MM.1S (cell line): ENCODE measurements around the gene SRM.
A peak's percentile ranks its signal among the peaks of the same experiment; 100 is the strongest.
"Not testable (repeated sequence)": the region's sequence is repeated elsewhere in the genome, so short reads cannot be mapped to it uniquely, and the experiment has no call there.

ENCODE experiments used
- DNase-seq: peaks from one replicate; pipeline ENCODE4 v3.0.0-alpha.2; 2015
- H2AFZ ChIP-seq: fragments of 300-600 bp; sonication (generic); 2 replicates; pipeline ENCODE4 v1.6.0; 2016; ENCODE audit warnings: antibody characterized with exemption, low read length
- H3F3A ChIP-seq: fragments of 300-600 bp; sonication (generic); 2 replicates; pipeline ENCODE4 v1.6.1; 2016; ENCODE audit warnings: mild to moderate bottlenecking, antibody characterized with exemption, low read length, moderate library complexity, mixed read lengths; ENCODE audit not compliant: insufficient read depth
- H3K27ac ChIP-seq: fragments of 300-600 bp; sonication (generic); 2 replicates; pipeline ENCODE4 v1.5.1; 2016; ENCODE audit warnings: mild to moderate bottlenecking, low read length
- H3K27me3 ChIP-seq: fragments of 300-600 bp; sonication (generic); replicated peaks from 2 replicates; pipeline ENCODE4 v1.6.0; 2016; ENCODE audit warnings: low read length; ENCODE audit not compliant: insufficient read depth
- H3K36me3 ChIP-seq: fragments of 300-600 bp; sonication (generic); replicated peaks from 2 replicates; pipeline ENCODE4 v1.6.1; 2016; ENCODE audit warnings: mild to moderate bottlenecking, low read length, mixed read lengths; ENCODE audit not compliant: insufficient read depth
- H3K4me1 ChIP-seq: fragments of 300-600 bp; sonication (generic); 2 replicates; pipeline ENCODE4 v1.6.1; 2016; ENCODE audit warnings: low read length, mixed read lengths
- H3K4me2 ChIP-seq: fragments of 300-600 bp; sonication (generic); 2 replicates; pipeline ENCODE4 v1.6.0; 2016; ENCODE audit warnings: low read depth, low read length
- H3K4me3 ChIP-seq: fragments of 300-600 bp; sonication (generic); 2 replicates; pipeline ENCODE4 v1.5.1; 2016; ENCODE audit warnings: low read length, mixed read lengths
- H3K79me2 ChIP-seq: fragments of 300-600 bp; sonication (generic); 2 replicates; pipeline ENCODE4 v1.6.1; 2016; ENCODE audit warnings: mixed run types, low read length, mixed read lengths
- H3K9ac ChIP-seq: fragments of 300-600 bp; sonication (generic); 2 replicates; pipeline ENCODE4 v1.6.1; 2016; ENCODE audit warnings: low read length, mixed read lengths
- H3K9me2 ChIP-seq: fragments of 300-600 bp; sonication (generic); replicated peaks from 2 replicates; pipeline ENCODE4 v1.6.1; 2016; ENCODE audit warnings: mild to moderate bottlenecking, low read length, mixed read lengths; ENCODE audit not compliant: insufficient read depth
- H3K9me3 ChIP-seq: fragments of 300-600 bp; sonication (generic); replicated peaks from 2 replicates; pipeline ENCODE4 v1.6.1; 2016; ENCODE audit warnings: mild to moderate bottlenecking, low read length, mixed read lengths; ENCODE audit not compliant: insufficient read depth
- H4K20me1 ChIP-seq: fragments of 300-600 bp; sonication (generic); 2 replicates; pipeline ENCODE4 v1.6.1; 2016; ENCODE audit warnings: mild to moderate bottlenecking, low read length, moderate library complexity, mixed read lengths; ENCODE audit not compliant: insufficient read depth
- EZH2 ChIP-seq: fragments of 300-600 bp; sonication (generic); optimal IDR thresholded peaks from 2 replicates; pipeline ENCODE3; 2017; ENCODE audit warnings: low read depth, mild to moderate bottlenecking, antibody characterized with exemption, low read length, mixed read lengths
- EZH2phosphoT487 ChIP-seq: fragments of 300-600 bp; sonication (generic); IDR thresholded peaks from 2 replicates; pipeline ENCODE4 v1.6.1; 2018; ENCODE audit warnings: antibody characterized with exemption, low read length
- TF ChIP-seq, protein P1 (sequence below): fragments of 300-600 bp; sonication (generic); IDR thresholded peaks from 2 replicates; pipeline ENCODE4 v1.5.1; 2016; ENCODE audit warnings: antibody characterized with exemption, low read length, mixed read lengths

Gene SRM

DNA sequence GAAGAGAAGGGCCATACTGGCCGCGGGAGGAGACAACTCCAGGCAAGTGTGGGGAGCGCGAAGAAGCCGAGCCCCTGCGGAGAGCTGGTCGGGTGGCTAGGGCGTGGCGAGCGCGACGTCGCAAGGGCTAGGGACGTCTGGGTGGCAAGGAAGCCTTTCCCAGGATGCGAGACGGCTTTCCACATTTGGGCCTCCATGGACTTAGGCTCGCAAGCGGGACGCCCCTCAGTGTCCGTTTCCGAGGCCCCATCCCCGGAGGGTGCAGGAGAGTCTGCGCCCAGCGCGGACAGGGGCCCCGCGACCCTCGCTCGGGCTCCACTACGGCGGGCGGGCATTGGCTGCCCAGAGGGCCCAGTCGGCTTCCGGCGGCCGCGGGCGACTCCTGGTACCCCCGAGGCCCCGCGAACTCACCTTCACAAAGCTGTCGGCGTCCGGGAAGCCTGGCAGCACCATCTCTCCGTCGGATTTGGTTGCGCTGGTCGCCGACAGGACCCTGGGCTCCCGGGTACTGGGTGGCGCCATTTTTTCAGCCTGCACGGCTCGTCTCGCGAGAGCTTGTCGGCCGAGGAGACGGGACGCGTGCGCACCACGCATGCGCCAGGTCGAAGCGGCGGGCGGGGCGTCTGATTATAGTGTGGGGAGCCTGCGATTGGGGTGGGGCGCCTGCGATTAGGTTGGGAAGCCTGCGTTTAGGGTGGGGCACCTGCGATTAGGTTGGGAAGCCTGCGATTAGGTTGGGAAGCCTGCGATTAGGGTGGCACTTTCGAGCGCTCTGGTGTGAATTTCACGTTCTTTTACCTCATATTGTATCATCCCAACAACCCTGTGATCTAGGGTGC is 39.7 kb upstream of the SRM start, which contains the start of gene EXOSC10:
EXOSC10 (minus strand) TSS at position 560 of the 839 bp plus-strand sequence; CDS start at position 522, 38 bp downstream.
- Histone ChIP-seq H3K9me3 (no peaks in the 10 kb centered on the region), H3K9me2 (no peaks in the 10 kb centered on the region), H4K20me1 (no peaks in the 10 kb centered on the region), H3K9ac (peak within 1 kb of the TSS; percentile 93), H3K27ac (peak within 1 kb of the TSS; percentile 66; the same call in 1 of the 2 replicates), H3K4me2 (peak within 1 kb of the TSS; percentile 89), H3K4me3 (peak within 1 kb of the TSS; percentile 97), H3K36me3 (no peaks in the 10 kb centered on the region; the same call in 1 of the 2 replicates), H3F3A (no peaks in the 10 kb centered on the region), H3K79me2 (peaks cover 26% of the 10 kb centered on the region), H3K4me1 (peaks cover 6% of the 10 kb centered on the region), H2AFZ (peak within 1 kb of the TSS; percentile 85), H3K27me3 (no peaks in the 10 kb centered on the region)
- DNase-seq = peak; percentile 94
- TF ChIP-seq, protein P1, sequence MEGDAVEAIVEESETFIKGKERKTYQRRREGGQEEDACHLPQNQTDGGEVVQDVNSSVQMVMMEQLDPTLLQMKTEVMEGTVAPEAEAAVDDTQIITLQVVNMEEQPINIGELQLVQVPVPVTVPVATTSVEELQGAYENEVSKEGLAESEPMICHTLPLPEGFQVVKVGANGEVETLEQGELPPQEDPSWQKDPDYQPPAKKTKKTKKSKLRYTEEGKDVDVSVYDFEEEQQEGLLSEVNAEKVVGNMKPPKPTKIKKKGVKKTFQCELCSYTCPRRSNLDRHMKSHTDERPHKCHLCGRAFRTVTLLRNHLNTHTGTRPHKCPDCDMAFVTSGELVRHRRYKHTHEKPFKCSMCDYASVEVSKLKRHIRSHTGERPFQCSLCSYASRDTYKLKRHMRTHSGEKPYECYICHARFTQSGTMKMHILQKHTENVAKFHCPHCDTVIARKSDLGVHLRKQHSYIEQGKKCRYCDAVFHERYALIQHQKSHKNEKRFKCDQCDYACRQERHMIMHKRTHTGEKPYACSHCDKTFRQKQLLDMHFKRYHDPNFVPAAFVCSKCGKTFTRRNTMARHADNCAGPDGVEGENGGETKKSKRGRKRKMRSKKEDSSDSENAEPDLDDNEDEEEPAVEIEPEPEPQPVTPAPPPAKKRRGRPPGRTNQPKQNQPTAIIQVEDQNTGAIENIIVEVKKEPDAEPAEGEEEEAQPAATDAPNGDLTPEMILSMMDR = no peak
- TF ChIP-seq EZH2 (no peak), EZH2phosphoT487 (no peak)

DNA sequence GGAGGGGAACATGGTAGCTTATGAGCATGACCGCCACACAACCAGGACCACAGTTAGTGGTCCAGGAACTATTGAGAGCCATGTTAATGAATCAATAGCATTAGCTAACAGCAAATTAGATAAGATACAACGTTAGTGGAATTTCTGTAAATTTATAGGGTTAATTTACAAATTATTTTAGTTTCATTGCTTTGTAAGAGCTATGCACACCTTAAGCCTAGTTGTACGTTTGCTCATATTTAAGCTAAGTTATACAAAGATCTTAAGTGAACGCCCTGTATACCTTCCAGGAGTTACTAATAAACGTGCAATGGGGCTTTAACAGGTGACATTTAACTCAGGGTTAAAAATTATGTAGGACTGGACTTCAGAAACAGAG is 39.1 kb upstream of the SRM start:
- Histone ChIP-seq H3F3A (no peaks in the 10 kb centered on the region), H3K79me2 (peaks cover 26% of the 10 kb centered on the region), H3K27ac (peak overlapping the region; percentile 66; the same call in 1 of the 2 replicates), H3K9me3 (no peaks in the 10 kb centered on the region), H3K9me2 (no peaks in the 10 kb centered on the region), H3K36me3 (no peaks in the 10 kb centered on the region; the same call in 1 of the 2 replicates), H3K4me2 (peak overlapping the region; percentile 89), H3K4me3 (peak overlapping the region; percentile 97), H4K20me1 (no peaks in the 10 kb centered on the region), H3K9ac (peak overlapping the region; percentile 93), H2AFZ (peak overlapping the region; percentile 85), H3K27me3 (no peaks in the 10 kb centered on the region), H3K4me1 (peaks cover 6% of the 10 kb centered on the region)
- TF ChIP-seq EZH2 (no peak), EZH2phosphoT487 (no peak)
- TF ChIP-seq, protein P1 = no peak
- no peak for DNase-seq

DNA sequence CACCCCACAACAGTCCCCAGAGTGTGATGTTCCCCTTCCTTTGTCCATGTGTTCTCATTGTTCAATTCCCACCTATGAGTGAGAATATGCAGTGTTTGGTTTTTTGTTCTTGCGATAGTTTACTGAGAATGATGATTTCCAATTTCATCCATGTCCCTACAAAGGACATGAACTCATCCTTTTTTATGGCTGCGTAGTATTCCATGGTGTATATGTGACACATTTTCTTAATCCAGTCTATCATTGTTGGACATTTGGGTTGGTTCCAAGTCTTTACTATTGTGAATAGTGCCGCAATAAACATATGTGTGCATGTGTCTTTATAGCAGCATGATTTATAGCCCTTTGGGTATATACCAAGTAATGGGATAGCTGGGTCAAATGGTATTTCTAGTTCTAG is 24.0 kb upstream of the SRM start:
- H3K9me2 ChIP-seq, H2AFZ ChIP-seq, H3K79me2 ChIP-seq, H3K27me3 ChIP-seq, H3K36me3 ChIP-seq, H3K9me3 ChIP-seq, H3K4me3 ChIP-seq, H3F3A ChIP-seq, H3K9ac ChIP-seq, H3K4me2 ChIP-seq, DNase-seq, H3K4me1 ChIP-seq, H3K27ac ChIP-seq, H4K20me1 ChIP-seq: not testable (repeated sequence)

DNA sequence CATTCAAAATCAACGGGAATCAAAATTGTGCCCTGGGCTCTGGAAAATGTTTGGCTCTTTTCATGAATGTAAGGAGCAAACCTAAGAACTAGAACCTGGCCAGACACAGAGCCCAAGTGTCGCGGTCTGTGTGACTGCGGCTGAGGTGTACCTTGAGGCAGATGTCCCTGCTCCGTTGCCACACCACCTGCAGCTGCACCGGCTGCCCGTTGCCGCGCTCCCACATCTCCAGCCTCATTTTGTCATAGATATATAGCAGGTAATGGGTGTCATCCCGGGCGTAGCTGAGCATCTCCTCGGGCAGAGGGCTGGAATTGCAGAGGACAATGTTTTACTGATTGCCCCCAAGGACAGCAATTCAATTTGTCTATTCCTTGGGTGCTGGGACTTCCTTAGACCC is 21.1 kb upstream of the SRM start:
- no peak overlapping the region for H3K9ac ChIP-seq
- H3K4me2 ChIP-seq = no peak overlapping the region
- no peaks in the 10 kb centered on the region for H3K36me3 ChIP-seq
- no peaks in the 10 kb centered on the region for H3K79me2 ChIP-seq
- H2AFZ ChIP-seq = no peak overlapping the region
- no peaks in the 10 kb centered on the region for H3K27me3 ChIP-seq
- no peaks in the 10 kb centered on the region for H3K4me1 ChIP-seq
- no peak overlapping the region for H3K4me3 ChIP-seq
- no peaks in the 10 kb centered on the region for H4K20me1 ChIP-seq
- H3F3A ChIP-seq = no peaks in the 10 kb centered on the region
- TF ChIP-seq EZH2phosphoT487 (no peak), EZH2 (no peak)
- TF ChIP-seq, protein P1 = no peak
- no peak overlapping the region for H3K27ac ChIP-seq
- no peaks in the 10 kb centered on the region for H3K9me3 ChIP-seq
- no peak for DNase-seq
- no peaks in the 10 kb centered on the region for H3K9me2 ChIP-seq
